Left ventricle myocardium inferior (tissue), 1 donor: ENCODE data around the gene GAB2. TPM values are rescaled to one million over a fixed set of nuclear protein-coding genes. Genes with fewer than 3 reads are reported as not detected.

Experiments used
- DNase-seq: peaks from one replicate; pipeline ENCODE4 v3.0.0-alpha.2; 2020
- H3K27ac ChIP-seq: fragments of 200-600 bp; replicated peaks from 2 replicates; pipeline ENCODE4 v1.8.0; 2021
- H3K27me3 ChIP-seq: fragments of 200-600 bp; 2 replicates; pipeline ENCODE4 v1.8.0; 2021; ENCODE audit warnings: low read depth
- H3K36me3 ChIP-seq: fragments of 200-600 bp; 2 replicates; pipeline ENCODE4 v1.8.0; 2021
- H3K4me1 ChIP-seq: fragments of 200-600 bp; 2 replicates; pipeline ENCODE4 v1.8.0; 2021
- H3K4me3 ChIP-seq: fragments of 200-600 bp; 2 replicates; pipeline ENCODE4 v1.8.0; 2021; ENCODE audit warnings: mild to moderate bottlenecking, moderate library complexity
- H3K9me3 ChIP-seq: fragments of 200-600 bp; replicated peaks from 2 replicates; pipeline ENCODE4 v1.8.0; 2021
- CTCF ChIP-seq: fragments of 200-600 bp; IDR thresholded peaks from 2 replicates; pipeline ENCODE4 v1.8.0; 2021; ENCODE audit warnings: antibody characterized with exemption, mild to moderate bottlenecking, borderline replicate concordance
- intact Hi-C: fragments of 100-400 bp; cut with micrococcal nuclease; formaldehyde crosslinking; loops from one replicate; pipeline ENCODE4 v1.11.0; 2022
- total RNA-seq: library from RNA; stranded (reverse); fragmentation: NEBNext Ultra II Directional; extraction: Animal tissue kit (Norgen Biotek cat#: 25700); gene quantifications from one replicate; pipeline ENCODE4 v1.2.1, GENCODE V29; 2021
- donor health status: DM: no; HTN: yes; CAD: no; lungs with severe emphysema.

GAB2 gene
- total RNA-seq, 1 donor from 2014 or later = 27.4 TPM

GRCh38 chr11:78446210-78446609 is 28.6 kb upstream of the GAB2 start:
- Histone ChIP-seq H3K9me3 (no peaks in the 10 kb centered on the region), H3K4me1 (no peaks in the 10 kb centered on the region), H3K27me3 (no peaks in the 10 kb centered on the region), H3K36me3 (peaks cover 15% of the 10 kb centered on the region), H3K27ac (no peak overlapping the region), H3K4me3 (no peak overlapping the region)
- TF ChIP-seq CTCF = no peak
- intact Hi-C loops = no loop called here
- no peak for DNase-seq

- Histone ChIP-seq H3K4me1 (no peaks in the 10 kb centered on the region), H3K27ac (no peak overlapping the region), H3K36me3 (peaks cover 15% of the 10 kb centered on the region), H3K27me3 (no peaks in the 10 kb centered on the region), H3K4me3 (no peak overlapping the region), H3K9me3 (no peaks in the 10 kb centered on the region)
- intact Hi-C loops = no loop called here
- no peak for TF ChIP-seq CTCF
- DNase-seq = no peak
Observed at GRCh38 chr11:78444726-78445125, 27.1 kb upstream of the GAB2 start.

GRCh38 chr11:78441956-78442355 is 24.3 kb upstream of the GAB2 start:
- intact Hi-C loops = no loop called here
- no peak for TF ChIP-seq CTCF

GRCh38 chr11:78438298-78438975 is 20.8 kb upstream of the GAB2 start:
- no peaks in the 10 kb centered on the region for H3K27me3 ChIP-seq
- H3K9me3 ChIP-seq = no peaks in the 10 kb centered on the region
- TF ChIP-seq CTCF = no peak
- no peak for DNase-seq
- H3K36me3 ChIP-seq = peaks cover 13% of the 10 kb centered on the region
- H3K4me1 ChIP-seq = peaks cover 4% of the 10 kb centered on the region
- H3K27ac ChIP-seq = no peak overlapping the region
- no peak overlapping the region for H3K4me3 ChIP-seq
- intact Hi-C loops = no loop called here

More at GRCh38 chr11:78441956-78442355, 24.3 kb upstream of the GAB2 start:
- Histone ChIP-seq H3K9me3 (no peaks in the 10 kb centered on the region), H3K4me1 (no peaks in the 10 kb centered on the region), H3K36me3 (peaks cover 15% of the 10 kb centered on the region), H3K4me3 (no peak overlapping the region), H3K27ac (no peak overlapping the region), H3K27me3 (no peaks in the 10 kb centered on the region)
- no peak for DNase-seq

GRCh38 chr11:78432956-78433355 is 15.3 kb upstream of the GAB2 start:
- intact Hi-C loops = no loop called here
- H3K9me3 ChIP-seq = no peaks in the 10 kb centered on the region

More at GRCh38 chr11:78432956-78433355, 15.3 kb upstream of the GAB2 start:
- DNase-seq = no peak
- H3K4me3 ChIP-seq = no peak overlapping the region
- peaks cover 23% of the 10 kb centered on the region for H3K4me1 ChIP-seq
- TF ChIP-seq CTCF = no peak
- no peaks in the 10 kb centered on the region for H3K27me3 ChIP-seq
- peak overlapping the region; percentile 13 for H3K27ac ChIP-seq
- H3K36me3 ChIP-seq = no peaks in the 10 kb centered on the region
